ENCODE results near the gene ENC1. TPM values are rescaled to one million over a fixed set of nuclear protein-coding genes. Genes with fewer than 3 reads are reported as not detected.
A peak's percentile ranks its signal among the peaks of the same experiment; 100 is the strongest.

Gene ENC1
- total and polyA plus RNA-seq, 2 of the 4 experiments (the other 2 are of a cell fraction) = 25.6 to 70.8 TPM

DNA sequence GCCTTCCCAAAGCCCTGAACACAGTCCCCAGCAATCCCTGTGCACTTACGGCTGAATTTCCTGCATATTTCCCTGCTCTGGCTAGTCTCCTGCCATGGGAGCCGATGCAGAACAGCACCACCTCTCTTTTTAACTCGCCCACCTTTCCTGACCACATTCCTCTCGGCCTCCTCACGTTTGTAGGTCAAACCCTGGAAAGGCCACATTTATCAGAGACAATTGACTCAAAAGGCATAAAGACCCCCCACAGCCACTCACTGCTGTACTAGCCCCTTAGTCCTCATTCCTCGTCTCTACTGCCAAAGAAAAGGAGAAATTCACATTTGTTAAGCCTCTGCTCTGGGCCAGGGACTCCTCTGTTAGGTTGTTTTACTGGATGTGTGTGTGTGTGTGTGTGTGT lies 43.6 kb downstream of the ENC1 start:
- Histone ChIP-seq H4K8ac (ENCODE audit: low read depth in 2 of 2, low read length in 2 of 2) (no peak overlapping the region), H3K4me2 (ENCODE audit: low read depth, low read length) (no peak overlapping the region), H3K27me3 (ENCODE audit: control insufficient read depth, insufficient read depth, low read length) (no peaks in the 10 kb centered on the region), H2BK5ac (ENCODE audit: low read depth, low read length, poor library complexity, severe bottlenecking) (peak overlapping the region; percentile 29), H2BK15ac (ENCODE audit: low read depth, low read length) (no peak overlapping the region), H2AFZ (replicated peaks; ENCODE audit: low read length, poor library complexity) (no peak overlapping the region), H3K9me3 (ENCODE audit: control insufficient read depth, insufficient read depth, low read length) (no peaks in the 10 kb centered on the region), H4K5ac (ENCODE audit: low read depth, low read length) (no peak overlapping the region), H3K9me1 (ENCODE audit: insufficient read depth, low read length) (no peaks in the 10 kb centered on the region), H3K9ac (ENCODE audit: low read depth, low read length) (no peak overlapping the region), H2BK120ac (ENCODE audit: low read depth, low read length) (no peak overlapping the region), H3K4me3 (ENCODE audit: insufficient read depth, low read depth, low read length) (no peak overlapping the region), H2BK20ac (ENCODE audit: low read depth, low read length) (no peak overlapping the region), H4K91ac (ENCODE audit: insufficient read depth, low read depth, low read length) (peak overlapping the region; percentile 5; the same call in 1 of the 2 replicates), H3K4me1 (ENCODE audit: control insufficient read depth, insufficient read depth, low read length) (no peaks in the 10 kb centered on the region; the same call in 1 of the 2 replicates), H4K20me1 (ENCODE audit: insufficient read depth, low read length) (no peaks in the 10 kb centered on the region), H3K18ac (ENCODE audit: low read depth, low read length) (no peak overlapping the region), H2AK9ac (replicated peaks; ENCODE audit: low read depth, low read length, poor library complexity) (no peak overlapping the region), H3K4ac (ENCODE audit: low read depth, low read length) (peak overlapping the region; percentile 40; the same call in 1 of the 2 replicates), H3K79me1 (ENCODE audit: low read depth in 1 of 2, low read length in 2 of 2) (no peaks in the 10 kb centered on the region), H3K23ac (ENCODE audit: low read depth, low read length) (no peak overlapping the region), H3K36me3 (ENCODE audit: control insufficient read depth, insufficient read depth, low read length) (no peaks in the 10 kb centered on the region), H3K14ac (replicated peaks; ENCODE audit: low read depth, low read length) (no peak overlapping the region), H3K56ac (ENCODE audit: extremely low read depth, insufficient read depth, low read length) (no peak overlapping the region), H3K27ac (ENCODE audit: insufficient read depth, low read length) (no peak overlapping the region), H2AK5ac (ENCODE audit: low read depth, low read length) (no peak overlapping the region)
- BruUV-seq (replicated peaks) = no TSS peak
- POLR2A ChIA-PET (ENCODE audit: unreplicated experiment) = no interaction called here
- TF ChIP-seq CHD1 (IDR thresholded peaks at IDR 0.05; ENCODE audit: low read depth, low read length) = no peak
- DNase-seq (no peak), ATAC-seq (ENCODE audit: low read depth) (no peak)
- 79% methylated on average over 4 of the region's 6 CpGs; no CpG with 5 or more reads in 1 of the 2 experiments for WGBS, 2 experiments (ENCODE audit: extremely low coverage in 2 of 2, insufficient read length in 1 of 2)
- CTCF ChIA-PET = no interaction called here
- intact Hi-C loops (cut with micrococcal nuclease) (no loop called here), dilution Hi-C loops (cut with HindIII; ENCODE audit: low sequenced_read_pairs, unreplicated experiment) (no loop called here), in situ Hi-C loops (cut with MboI; ENCODE audit: low sequenced_read_pairs) (no loop called here)

Data from IMR-90 (cell line).